AG09309 (cell line): ENCODE data around the gene RHOBTB1.

Source experiments
- DNase-seq: peaks from one replicate; pipeline ENCODE4 v3.0.0-alpha.2; 2010; ENCODE audit warnings: low read depth
- H3K4me3 ChIP-seq: 2 replicates; pipeline ENCODE4 v1.5.1; 2011; ENCODE audit warnings: mild to moderate bottlenecking, low read depth, low read length, moderate library complexity; ENCODE audit not compliant: control insufficient read depth
- TF ChIP-seq, protein P1 (sequence below): IDR thresholded peaks from 2 replicates; pipeline ENCODE4 v1.5.1; 2011; ENCODE audit warnings: mild to moderate bottlenecking, low read depth, low read length, inconsistent platforms; ENCODE audit not compliant: insufficient read depth, control insufficient read depth; ENCODE audit errors: missing control alignments

Gene RHOBTB1, protein sequence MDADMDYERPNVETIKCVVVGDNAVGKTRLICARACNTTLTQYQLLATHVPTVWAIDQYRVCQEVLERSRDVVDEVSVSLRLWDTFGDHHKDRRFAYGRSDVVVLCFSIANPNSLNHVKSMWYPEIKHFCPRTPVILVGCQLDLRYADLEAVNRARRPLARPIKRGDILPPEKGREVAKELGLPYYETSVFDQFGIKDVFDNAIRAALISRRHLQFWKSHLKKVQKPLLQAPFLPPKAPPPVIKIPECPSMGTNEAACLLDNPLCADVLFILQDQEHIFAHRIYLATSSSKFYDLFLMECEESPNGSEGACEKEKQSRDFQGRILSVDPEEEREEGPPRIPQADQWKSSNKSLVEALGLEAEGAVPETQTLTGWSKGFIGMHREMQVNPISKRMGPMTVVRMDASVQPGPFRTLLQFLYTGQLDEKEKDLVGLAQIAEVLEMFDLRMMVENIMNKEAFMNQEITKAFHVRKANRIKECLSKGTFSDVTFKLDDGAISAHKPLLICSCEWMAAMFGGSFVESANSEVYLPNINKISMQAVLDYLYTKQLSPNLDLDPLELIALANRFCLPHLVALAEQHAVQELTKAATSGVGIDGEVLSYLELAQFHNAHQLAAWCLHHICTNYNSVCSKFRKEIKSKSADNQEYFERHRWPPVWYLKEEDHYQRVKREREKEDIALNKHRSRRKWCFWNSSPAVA

DNA sequence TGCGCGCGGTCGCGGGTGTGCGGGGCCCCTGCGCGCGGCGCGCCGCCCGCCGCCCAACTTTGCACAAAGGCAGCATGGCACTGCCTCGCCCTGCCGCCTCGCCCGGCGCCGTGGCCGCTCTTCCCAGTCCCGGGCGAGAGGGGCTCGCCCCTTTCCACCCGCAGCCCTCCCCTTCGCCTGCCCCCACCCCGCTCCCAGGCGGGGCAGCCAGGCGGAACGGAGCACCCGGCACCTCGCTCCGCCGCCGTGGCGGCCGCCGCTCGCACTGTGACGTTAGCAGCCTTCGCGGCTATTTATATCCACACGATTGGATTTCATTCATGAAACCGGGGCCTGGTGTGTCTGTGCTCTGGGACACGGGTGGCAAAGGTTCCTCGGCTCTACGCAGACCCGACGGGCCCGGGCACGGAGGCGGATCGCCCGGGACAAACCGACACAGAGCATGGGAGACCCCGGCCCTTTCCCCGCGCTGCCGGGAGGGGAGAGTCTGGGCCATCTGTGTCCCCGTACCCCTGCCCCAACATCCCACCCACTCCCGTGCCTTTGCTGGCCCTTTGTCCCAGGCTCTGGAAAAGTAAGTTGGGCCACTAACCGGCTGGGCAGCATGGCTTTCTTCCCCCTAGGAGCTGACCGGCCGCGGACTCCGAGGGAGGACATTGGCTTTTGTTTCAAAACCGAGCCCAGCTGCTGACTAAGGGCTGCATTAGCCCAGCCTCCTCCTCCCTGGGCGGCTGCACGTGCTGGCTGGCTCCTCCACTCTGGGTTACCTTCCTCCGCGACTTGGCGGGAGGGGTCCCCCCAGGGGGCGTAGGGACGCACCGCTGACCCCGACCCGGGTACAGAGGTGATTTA is at the start of gene RHOBTB1:
TSS of gene RHOBTB1 (minus strand) at position 128 of the 852 bp plus-strand sequence. CDS start 32,643 bp downstream, outside the sequence.
- TF ChIP-seq, protein P1, sequence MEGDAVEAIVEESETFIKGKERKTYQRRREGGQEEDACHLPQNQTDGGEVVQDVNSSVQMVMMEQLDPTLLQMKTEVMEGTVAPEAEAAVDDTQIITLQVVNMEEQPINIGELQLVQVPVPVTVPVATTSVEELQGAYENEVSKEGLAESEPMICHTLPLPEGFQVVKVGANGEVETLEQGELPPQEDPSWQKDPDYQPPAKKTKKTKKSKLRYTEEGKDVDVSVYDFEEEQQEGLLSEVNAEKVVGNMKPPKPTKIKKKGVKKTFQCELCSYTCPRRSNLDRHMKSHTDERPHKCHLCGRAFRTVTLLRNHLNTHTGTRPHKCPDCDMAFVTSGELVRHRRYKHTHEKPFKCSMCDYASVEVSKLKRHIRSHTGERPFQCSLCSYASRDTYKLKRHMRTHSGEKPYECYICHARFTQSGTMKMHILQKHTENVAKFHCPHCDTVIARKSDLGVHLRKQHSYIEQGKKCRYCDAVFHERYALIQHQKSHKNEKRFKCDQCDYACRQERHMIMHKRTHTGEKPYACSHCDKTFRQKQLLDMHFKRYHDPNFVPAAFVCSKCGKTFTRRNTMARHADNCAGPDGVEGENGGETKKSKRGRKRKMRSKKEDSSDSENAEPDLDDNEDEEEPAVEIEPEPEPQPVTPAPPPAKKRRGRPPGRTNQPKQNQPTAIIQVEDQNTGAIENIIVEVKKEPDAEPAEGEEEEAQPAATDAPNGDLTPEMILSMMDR = peak; percentile 4
- peak within 1 kb of the TSS; percentile 96 for H3K4me3 ChIP-seq
- DNase-seq = no peak

DNA sequence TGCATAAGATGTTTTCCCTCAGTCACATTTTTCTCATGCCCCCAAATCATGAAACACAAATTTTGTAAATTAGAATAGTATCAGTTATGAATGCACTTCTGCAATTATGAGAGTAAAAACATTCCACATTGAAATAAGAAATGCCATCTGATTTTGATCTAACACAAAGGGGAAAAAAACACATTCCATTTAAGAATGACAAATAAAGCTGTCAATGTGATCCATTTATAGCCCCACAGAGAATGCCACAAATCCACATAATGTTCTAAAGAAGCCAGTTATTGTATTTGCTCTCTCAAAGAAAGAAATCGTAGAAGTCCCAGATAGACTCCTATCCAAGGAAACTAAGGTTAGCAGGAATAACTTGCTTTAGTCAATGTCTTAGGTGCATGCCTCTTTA is 48.7 kb upstream of the RHOBTB1 start:
- no peak overlapping the region for H3K4me3 ChIP-seq
- TF ChIP-seq, protein P1 = no peak
- peak; percentile 58 for DNase-seq

DNA sequence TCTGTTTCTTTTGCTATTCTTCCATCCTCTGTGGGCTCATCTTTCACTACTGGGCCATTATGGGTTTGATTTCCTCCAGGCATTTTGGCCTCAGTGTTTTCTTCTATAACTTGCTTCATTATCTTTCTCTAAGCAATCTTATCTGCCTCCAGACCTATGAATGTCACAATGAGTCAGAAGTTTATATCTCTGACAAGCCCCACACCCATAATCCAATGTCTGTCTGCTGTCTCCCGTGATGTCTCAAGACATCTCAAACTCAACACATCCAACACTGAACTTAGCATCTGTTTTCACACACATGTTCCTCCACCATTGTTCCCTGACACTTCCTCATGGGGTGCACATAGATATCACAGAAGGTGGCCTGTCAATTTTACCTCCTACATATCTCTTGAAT is 46.7 kb upstream of the RHOBTB1 start:
- TF ChIP-seq, protein P1 = no peak
- no peak overlapping the region for H3K4me3 ChIP-seq
- no peak for DNase-seq

DNA sequence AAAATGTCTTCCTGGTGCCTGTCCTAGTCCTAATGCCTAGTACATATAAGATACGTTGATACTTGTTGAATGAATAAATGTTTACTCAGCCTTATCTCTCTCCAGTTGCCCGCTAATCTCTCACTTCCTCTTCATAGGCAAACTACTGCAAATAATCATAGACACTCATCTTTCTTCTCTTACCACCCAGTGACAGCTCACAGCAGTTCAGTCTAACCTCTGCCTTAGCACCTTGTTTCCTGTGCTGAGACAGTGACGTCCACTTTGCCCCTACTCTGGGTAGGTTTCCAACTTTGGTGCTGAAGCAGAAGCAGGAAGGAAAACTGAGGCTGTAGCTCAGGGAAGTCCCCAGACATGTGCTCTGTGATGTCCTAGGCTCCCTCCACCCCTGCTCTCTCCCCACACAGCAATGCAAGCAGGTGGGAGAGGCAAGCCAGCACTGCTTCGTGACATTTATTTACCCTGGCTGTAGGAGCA is 45.5 kb upstream of the RHOBTB1 start:
- DNase-seq = no peak
- TF ChIP-seq, protein P1 = no peak
- no peak overlapping the region for H3K4me3 ChIP-seq

DNA sequence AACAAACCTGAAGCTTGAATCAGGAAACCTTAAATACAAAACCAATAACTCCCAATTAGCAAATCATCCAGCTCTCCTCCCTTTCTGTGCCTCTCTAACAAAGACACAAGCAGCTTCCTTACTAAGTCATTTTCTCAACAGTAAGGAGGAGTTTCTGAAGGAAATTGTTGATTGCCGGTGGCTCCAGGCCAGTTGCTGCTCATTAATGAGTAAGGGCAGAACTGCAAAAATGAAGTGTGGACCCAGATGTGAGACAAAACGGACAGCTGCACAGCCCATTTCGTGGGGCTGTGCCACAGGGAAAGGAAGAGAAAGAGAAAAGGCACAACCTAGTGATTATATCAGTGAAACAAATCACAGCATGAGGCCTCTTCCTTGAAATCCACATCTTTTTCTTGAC is 42.8 kb upstream of the RHOBTB1 start:
- H3K4me3 ChIP-seq = no peak overlapping the region
- TF ChIP-seq, protein P1 = no peak
- no peak for DNase-seq

DNA sequence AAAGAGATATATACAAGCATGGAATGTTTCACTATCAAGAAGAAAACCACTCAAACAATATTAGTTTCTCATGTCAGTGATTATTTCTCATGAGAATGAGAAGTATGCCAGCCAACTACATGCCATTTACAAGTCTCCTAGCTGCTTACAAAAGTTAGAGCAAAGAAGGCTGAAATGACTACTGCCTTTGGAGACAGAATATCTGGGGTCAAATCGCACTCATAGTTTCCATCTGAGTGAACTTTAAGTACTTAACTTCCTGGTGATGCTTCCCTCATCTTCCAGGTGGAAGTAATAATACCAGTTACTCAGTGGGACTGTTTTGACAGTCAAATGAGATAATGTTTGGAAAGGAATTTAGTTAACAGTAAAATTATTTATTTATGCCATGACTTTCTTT is 42.0 kb upstream of the RHOBTB1 start:
- no peak overlapping the region for H3K4me3 ChIP-seq
- TF ChIP-seq, protein P1 = no peak
- no peak for DNase-seq
